Measurements from ENCODE around the gene TRIM8.

The TRIM8 gene

GRCh38 chr10:102608487-102608886, 35.8 kb upstream of the TRIM8 start:
- no peak for TF ChIP-seq CTCF (IDR thresholded peaks at IDR 0.05; ENCODE audit: insufficient read depth, missing control alignments)
- FAIRE-seq, result no peak
- DNase-seq (ENCODE audit: insufficient read length, low spot score), result no peak

GRCh38 chr10:102610441-102610887, 33.8 kb upstream of the TRIM8 start:
- FAIRE-seq, result no peak

DNA sequence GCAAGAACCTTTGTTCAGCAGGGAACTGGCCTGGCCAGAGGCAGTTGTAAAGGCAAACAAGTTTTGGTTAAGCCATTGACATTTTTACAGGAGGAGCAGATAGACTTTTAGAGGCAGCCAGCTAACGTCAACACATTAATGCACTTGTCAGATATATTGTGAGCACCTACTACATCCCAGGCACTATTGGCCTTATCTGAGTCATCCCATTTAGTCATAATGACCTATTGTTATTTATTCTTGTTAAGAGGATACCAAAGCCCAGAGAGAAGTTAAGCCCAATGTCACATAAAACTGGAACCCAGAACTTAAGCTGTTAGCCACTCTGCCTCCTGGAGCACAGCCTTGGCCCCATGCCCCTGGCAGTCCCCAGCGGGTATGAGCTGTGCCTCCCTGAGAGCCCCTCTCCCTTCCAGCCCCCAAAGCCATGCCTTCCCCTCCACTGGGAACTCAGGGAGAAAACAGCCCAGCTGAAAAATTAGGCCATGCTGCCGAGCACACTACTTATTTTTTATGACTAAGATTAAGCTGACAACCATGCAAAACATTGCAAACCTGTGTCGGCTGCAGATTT, 32.7 kb upstream of the TRIM8 start:
- FAIRE-seq (no peak), DNase-seq (ENCODE audit: insufficient read length, low spot score) (no peak)
- TF ChIP-seq CTCF (IDR thresholded peaks at IDR 0.05; ENCODE audit: insufficient read depth, missing control alignments), result no peak

More at GRCh38 chr10:102610441-102610887, 33.8 kb upstream of the TRIM8 start:
- no peak for TF ChIP-seq CTCF (IDR thresholded peaks at IDR 0.05; ENCODE audit: insufficient read depth, missing control alignments)
- DNase-seq (ENCODE audit: insufficient read length, low spot score), result no peak

DNA sequence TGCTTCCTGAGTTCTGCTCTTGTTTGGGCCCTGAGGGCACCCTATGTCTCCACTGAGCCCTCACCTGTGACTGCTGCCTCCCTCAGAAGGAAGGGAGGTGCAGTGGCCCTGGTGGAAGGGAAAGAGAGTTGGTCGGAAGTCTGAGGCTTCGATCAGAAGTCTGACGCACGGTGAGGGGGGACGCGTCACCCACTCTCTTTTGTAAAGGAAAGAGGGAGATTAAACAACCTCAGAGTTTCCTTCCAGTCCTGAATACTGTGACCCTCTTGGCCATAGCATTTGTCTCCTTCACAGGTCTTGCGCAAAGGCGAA, 31.4 kb upstream of the TRIM8 start:
- no peak for FAIRE-seq
- no peak for TF ChIP-seq CTCF (IDR thresholded peaks at IDR 0.05; ENCODE audit: insufficient read depth, missing control alignments)
- DNase-seq (ENCODE audit: insufficient read length, low spot score), result no peak

DNA sequence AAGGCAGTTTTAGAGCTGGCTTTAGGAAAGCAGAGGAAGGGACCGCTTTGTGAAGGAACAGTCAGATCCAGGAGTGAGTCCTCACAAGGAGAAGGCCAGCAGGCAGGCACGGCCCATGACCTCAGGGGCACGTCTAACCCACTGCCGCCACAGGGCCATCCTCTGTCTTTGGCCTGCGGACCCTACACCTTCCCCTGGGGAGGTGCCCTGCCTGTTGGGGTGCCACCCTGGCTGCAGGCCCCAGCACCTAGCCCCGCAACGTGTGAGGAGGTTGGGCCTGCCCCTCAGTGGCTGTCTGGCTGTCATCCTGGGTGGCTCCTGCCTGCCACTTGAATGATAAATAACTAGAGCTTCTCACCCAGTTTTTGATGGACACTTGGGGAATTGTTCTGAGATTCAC, 31.0 kb upstream of the TRIM8 start:
- TF ChIP-seq CTCF (IDR thresholded peaks at IDR 0.05; ENCODE audit: insufficient read depth, missing control alignments), result no peak
- no peak for FAIRE-seq
- DNase-seq (ENCODE audit: insufficient read length, low spot score), result no peak

DNA sequence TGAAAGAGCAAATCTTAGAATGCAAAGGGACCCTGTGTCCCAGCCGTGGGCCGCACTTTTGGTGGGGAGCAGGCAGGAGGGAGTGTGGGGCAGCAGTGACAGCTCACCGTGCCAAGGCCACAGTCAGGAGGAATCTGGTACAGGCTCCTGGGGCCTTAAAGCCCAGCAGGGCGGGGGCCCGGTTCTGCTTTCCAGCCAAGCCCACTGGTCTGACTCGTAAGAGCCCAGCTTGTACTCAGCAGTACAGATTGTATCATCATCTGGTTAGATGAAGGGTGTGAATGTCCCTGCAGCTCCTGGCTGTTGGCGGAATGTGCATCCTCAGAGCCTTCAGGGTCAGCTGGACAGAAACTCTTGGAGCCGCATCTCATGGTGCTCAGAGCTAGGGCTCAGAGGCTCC, 30.5 kb upstream of the TRIM8 start:
- no peak for TF ChIP-seq CTCF (IDR thresholded peaks at IDR 0.05; ENCODE audit: insufficient read depth, missing control alignments)
- no peak for DNase-seq (ENCODE audit: insufficient read length, low spot score)
- no peak for FAIRE-seq

- no peak for DNase-seq (ENCODE audit: insufficient read length, low spot score)
- no peak for FAIRE-seq
- no peak for TF ChIP-seq CTCF (IDR thresholded peaks at IDR 0.05; ENCODE audit: insufficient read depth, missing control alignments)
Observed at GRCh38 chr10:102614888-102615287, 29.4 kb upstream of the TRIM8 start.
